Astrocyte (in vitro differentiated cells and primary cell): Measurements from ENCODE around the gene ALOXE3. TPM values are rescaled to one million over a fixed set of nuclear protein-coding genes. Genes with fewer than 3 reads are reported as not detected.
A peak's percentile ranks its signal among the peaks of the same experiment; 100 is the strongest.

ENCODE experiments used
- DNase-seq: peaks from one replicate; pipeline ENCODE4 v3.0.0-alpha.2; 2010; ENCODE audit warnings: low read depth
- FAIRE-seq: peaks from 2 replicates; lab custom pipeline; 2011; peaks lifted over from hg19 to GRCh38; lab: Jason Lieb, UNC
- H2AFZ ChIP-seq: 2 replicates; pipeline ENCODE4 v1.6.0; 2012; ENCODE audit warnings: low read depth, low read length, inconsistent platforms
- H3K27ac ChIP-seq: 2 replicates; pipeline ENCODE4 v1.5.1; 2011; ENCODE audit warnings: low read depth, low read length, inconsistent platforms
- H3K27me3 ChIP-seq: 2 replicates; pipeline ENCODE4 v1.6.0; 2011; ENCODE audit warnings: low read length, inconsistent platforms; ENCODE audit not compliant: insufficient read depth
- H3K36me3 ChIP-seq: 2 replicates; pipeline ENCODE4 v1.5.1; 2011; ENCODE audit warnings: low read length, inconsistent platforms; ENCODE audit not compliant: insufficient read depth
- H3K4me1 ChIP-seq: 2 replicates; pipeline ENCODE4 v1.5.1; 2011; ENCODE audit warnings: low read length, inconsistent platforms; ENCODE audit not compliant: insufficient read depth
- H3K4me2 ChIP-seq: 2 replicates; pipeline ENCODE4 v1.6.0; 2012; ENCODE audit warnings: low read length, inconsistent platforms
- H3K4me3 ChIP-seq: 2 replicates; pipeline ENCODE4 v1.5.1; 2011; ENCODE audit warnings: low read depth, mild to moderate bottlenecking, low read length, inconsistent platforms; ENCODE audit not compliant: insufficient read depth
- H3K79me2 ChIP-seq: 2 replicates; pipeline ENCODE4 v1.6.0; 2012; ENCODE audit warnings: mild to moderate bottlenecking, low read length, inconsistent platforms; ENCODE audit not compliant: insufficient read depth
- H3K9ac ChIP-seq: 2 replicates; pipeline ENCODE4 v1.6.0; 2012; ENCODE audit warnings: mild to moderate bottlenecking, low read length, inconsistent platforms
- H3K9me3 ChIP-seq: 2 replicates; pipeline ENCODE4 v1.5.1; 2012; ENCODE audit warnings: low read depth, mild to moderate bottlenecking, low read length, inconsistent platforms; ENCODE audit not compliant: insufficient read depth
- H4K20me1 ChIP-seq: 2 replicates; pipeline ENCODE4 v1.6.0; 2012; ENCODE audit warnings: low read length, inconsistent platforms; ENCODE audit not compliant: insufficient read depth
- H3K27ac Mint-ChIP-seq: one replicate; pipeline ENCODE4 v1.8.0; 2021; ENCODE audit warnings: mild to moderate bottlenecking, mixed read lengths; ENCODE audit not compliant: unreplicated experiment
- H3K27me3 Mint-ChIP-seq: one replicate; pipeline ENCODE4 v1.8.0; 2021; ENCODE audit warnings: low read depth, mixed read lengths; ENCODE audit not compliant: unreplicated experiment
- H3K36me3 Mint-ChIP-seq: one replicate; pipeline ENCODE4 v1.8.0; 2021; ENCODE audit warnings: low read depth, mixed read lengths; ENCODE audit not compliant: unreplicated experiment
- H3K4me1 Mint-ChIP-seq: one replicate; pipeline ENCODE4 v1.8.0; 2021; ENCODE audit warnings: low read depth, mixed read lengths; ENCODE audit not compliant: unreplicated experiment
- H3K4me3 Mint-ChIP-seq: one replicate; pipeline ENCODE4 v1.8.0; 2021; ENCODE audit warnings: mild to moderate bottlenecking, moderate library complexity, mixed read lengths; ENCODE audit not compliant: unreplicated experiment
- H3K9me3 Mint-ChIP-seq: one replicate; pipeline ENCODE4 v1.8.0; 2021; ENCODE audit warnings: mild to moderate bottlenecking, mixed read lengths; ENCODE audit not compliant: unreplicated experiment
- EZH2 ChIP-seq: IDR thresholded peaks from 2 replicates; pipeline ENCODE4 v1.6.1; 2012; ENCODE audit warnings: mild to moderate bottlenecking, low read length, inconsistent platforms; ENCODE audit not compliant: insufficient read depth
- total RNA-seq: library from RNA; stranded (reverse); gene quantifications from 2 replicates; pipeline ENCODE4 v1.2.1, GENCODE V29; 2021
- TF ChIP-seq, protein P1 (sequence below): IDR thresholded peaks from 2 replicates; pipeline ENCODE4 v1.5.1; 2011; ENCODE audit warnings: low read depth, mild to moderate bottlenecking, inconsistent platforms, low read length, moderate library complexity; ENCODE audit not compliant: insufficient read depth

The ALOXE3 gene
- total RNA-seq, 1 donor from 2014 or later: 0.82 TPM

DNA sequence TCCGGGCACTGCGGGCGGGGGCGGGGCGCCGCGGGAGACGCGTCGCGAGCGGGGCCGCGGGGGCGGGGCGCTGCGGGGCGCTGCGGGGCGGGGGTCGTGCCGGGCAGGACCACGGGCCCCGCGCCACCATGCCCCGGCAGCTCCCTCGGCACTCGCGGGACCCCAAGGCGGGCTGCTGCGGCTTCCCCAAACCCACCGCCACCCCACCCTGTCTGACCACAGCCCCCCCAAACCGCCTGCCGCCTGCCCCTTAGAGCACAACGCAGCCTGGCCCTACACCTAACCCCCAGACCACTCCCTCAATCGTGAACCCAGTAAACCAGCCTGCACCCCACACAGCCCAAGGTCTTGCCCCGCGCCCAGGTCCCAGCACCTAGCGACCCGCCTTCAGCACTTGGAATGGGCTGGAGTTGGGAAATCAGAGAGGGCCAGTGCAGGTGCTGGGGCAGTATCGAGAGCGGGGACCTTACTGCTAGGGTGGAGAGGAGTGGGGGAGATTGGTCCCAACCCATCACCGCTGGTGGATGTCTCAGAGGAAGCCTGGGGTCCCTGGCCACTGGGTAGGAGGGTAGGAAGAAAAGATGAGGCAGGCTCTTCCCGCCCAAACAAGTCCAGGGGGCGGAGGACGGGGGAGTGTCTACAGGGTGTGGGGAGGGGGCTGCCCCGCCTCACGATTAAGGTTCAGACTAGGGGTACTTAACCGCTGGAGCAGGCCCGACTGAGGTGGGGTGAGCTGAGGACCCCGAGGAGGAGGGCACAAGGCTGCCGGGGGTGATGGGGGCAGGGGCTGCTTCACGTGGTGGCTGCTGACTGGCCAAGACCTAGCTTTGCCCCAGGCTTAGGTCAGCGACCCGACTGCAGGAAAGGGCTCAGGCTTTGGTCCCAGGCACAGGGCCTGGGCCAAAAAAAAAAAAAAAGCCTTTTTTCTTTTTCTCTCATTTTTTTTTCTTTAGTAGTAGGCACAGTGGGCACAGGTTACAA, 45.0 kb upstream of the ALOXE3 start:
- Mint-ChIP-seq H3K27me3 (no peaks in the 10 kb centered on the region), H3K9me3 (no peaks in the 10 kb centered on the region), H3K36me3 (peaks cover 2% of the 10 kb centered on the region), H3K4me1 (peaks cover 25% of the 10 kb centered on the region), H3K27ac (peak overlapping the region; percentile 96), H3K4me3 (peak overlapping the region; percentile 87)
- Histone ChIP-seq H3K79me2 (peaks cover 34% of the 10 kb centered on the region), H3K27me3 (no peaks in the 10 kb centered on the region), H3K4me1 (peaks cover 38% of the 10 kb centered on the region), H3K9ac (peak overlapping the region; percentile 100), H3K4me3 (peak overlapping the region; percentile 94), H3K27ac (peak overlapping the region; percentile 91), H3K36me3 (peaks cover 11% of the 10 kb centered on the region), H4K20me1 (peaks cover 37% of the 10 kb centered on the region), H2AFZ (peak overlapping the region; percentile 93), H3K4me2 (peak overlapping the region; percentile 93), H3K9me3 (no peaks in the 10 kb centered on the region)
- FAIRE-seq (no peak), DNase-seq (no peak)
- TF ChIP-seq, protein P1, sequence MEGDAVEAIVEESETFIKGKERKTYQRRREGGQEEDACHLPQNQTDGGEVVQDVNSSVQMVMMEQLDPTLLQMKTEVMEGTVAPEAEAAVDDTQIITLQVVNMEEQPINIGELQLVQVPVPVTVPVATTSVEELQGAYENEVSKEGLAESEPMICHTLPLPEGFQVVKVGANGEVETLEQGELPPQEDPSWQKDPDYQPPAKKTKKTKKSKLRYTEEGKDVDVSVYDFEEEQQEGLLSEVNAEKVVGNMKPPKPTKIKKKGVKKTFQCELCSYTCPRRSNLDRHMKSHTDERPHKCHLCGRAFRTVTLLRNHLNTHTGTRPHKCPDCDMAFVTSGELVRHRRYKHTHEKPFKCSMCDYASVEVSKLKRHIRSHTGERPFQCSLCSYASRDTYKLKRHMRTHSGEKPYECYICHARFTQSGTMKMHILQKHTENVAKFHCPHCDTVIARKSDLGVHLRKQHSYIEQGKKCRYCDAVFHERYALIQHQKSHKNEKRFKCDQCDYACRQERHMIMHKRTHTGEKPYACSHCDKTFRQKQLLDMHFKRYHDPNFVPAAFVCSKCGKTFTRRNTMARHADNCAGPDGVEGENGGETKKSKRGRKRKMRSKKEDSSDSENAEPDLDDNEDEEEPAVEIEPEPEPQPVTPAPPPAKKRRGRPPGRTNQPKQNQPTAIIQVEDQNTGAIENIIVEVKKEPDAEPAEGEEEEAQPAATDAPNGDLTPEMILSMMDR: no peak
- TF ChIP-seq EZH2: no peak

DNA sequence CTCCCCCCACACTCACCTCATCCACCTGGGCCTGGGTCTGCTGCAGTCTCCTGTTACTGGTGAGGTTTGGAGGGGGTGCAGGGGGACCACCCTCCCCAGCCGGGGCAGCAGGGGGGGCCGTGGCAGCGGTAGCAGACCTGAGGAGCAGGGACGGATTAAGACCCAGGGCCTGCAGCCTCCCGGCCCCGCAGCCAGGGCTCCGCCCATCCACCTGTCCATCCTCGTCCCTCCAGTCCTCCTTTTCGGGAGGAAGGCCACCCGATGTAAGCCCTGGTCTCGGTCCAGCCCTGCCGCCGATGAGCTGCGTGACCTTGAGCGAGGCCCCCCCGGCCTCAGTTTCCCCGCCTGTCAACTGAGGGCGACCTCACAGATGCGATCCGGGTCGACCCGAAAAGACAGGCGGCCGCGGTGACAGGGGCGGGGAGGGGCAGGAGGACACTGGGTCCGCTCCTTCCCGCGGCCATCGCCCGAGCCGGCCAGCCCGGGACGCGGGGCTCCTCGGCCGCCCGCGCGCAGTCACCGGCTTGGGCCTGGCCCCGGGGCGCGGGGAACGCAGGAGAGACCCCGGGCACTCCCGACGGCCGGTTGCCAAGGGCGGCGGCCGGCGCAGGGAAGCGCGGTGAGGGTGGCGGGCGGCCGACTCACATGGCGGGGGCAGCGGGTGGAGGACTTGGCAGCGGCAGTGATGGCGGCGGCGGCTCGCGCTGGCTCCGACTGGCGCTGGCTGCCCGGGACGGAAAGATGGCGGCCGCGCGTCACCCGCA, 44.1 kb upstream of the ALOXE3 start, which contains the start of gene VAMP2:
TSS of gene VAMP2 (minus strand) at position 716 of the 764 bp plus-strand sequence. CDS start at position 647, 69 bp downstream.
- H3K27me3 ChIP-seq: no peaks in the 10 kb centered on the region
- H3K4me1 ChIP-seq: peaks cover 38% of the 10 kb centered on the region
- H4K20me1 ChIP-seq: peaks cover 37% of the 10 kb centered on the region
- peaks cover 2% of the 10 kb centered on the region for H3K36me3 Mint-ChIP-seq
- DNase-seq (no peak), FAIRE-seq (no peak)
- peak within 1 kb of the TSS; percentile 93 for H2AFZ ChIP-seq
- peak within 1 kb of the TSS; percentile 93 for H3K4me2 ChIP-seq
- peak within 1 kb of the TSS; percentile 100 for H3K9ac ChIP-seq
- H3K27me3 Mint-ChIP-seq: no peaks in the 10 kb centered on the region
- peaks cover 11% of the 10 kb centered on the region for H3K36me3 ChIP-seq
- H3K9me3 Mint-ChIP-seq: no peaks in the 10 kb centered on the region
- H3K79me2 ChIP-seq: peaks cover 34% of the 10 kb centered on the region
- H3K27ac ChIP-seq: peak within 1 kb of the TSS; percentile 91
- peak within 1 kb of the TSS; percentile 94 for H3K4me3 ChIP-seq
- H3K4me1 Mint-ChIP-seq: peaks cover 25% of the 10 kb centered on the region
- TF ChIP-seq, protein P1: no peak
- no peak for TF ChIP-seq EZH2
- no peaks in the 10 kb centered on the region for H3K9me3 ChIP-seq
- peak within 1 kb of the TSS; percentile 96 for H3K27ac Mint-ChIP-seq
- peak within 1 kb of the TSS; percentile 87 for H3K4me3 Mint-ChIP-seq
